SK-N-MC (cell line): Measurements from ENCODE around the gene P2RY6.

ENCODE experiments used
- DNase-seq: peaks from one replicate; pipeline ENCODE4 v3.0.0-alpha.2; 2011; ENCODE audit warnings: low read depth, low spot score
- H3K27ac ChIP-seq: fragments of 200-600 bp; sonication (generic); 2 replicates; pipeline ENCODE4 v1.5.1; 2016; ENCODE audit warnings: mixed run types
- H3K36me3 ChIP-seq: fragments of 200-600 bp; sonication (generic); 2 replicates; pipeline ENCODE4 v1.6.1; 2017; ENCODE audit warnings: antibody characterized with exemption, low read length, mixed read lengths; ENCODE audit not compliant: insufficient read depth
- H3K4me3 ChIP-seq: fragments of 200-600 bp; sonication (generic); 2 replicates; pipeline ENCODE4 v1.5.1; 2016
- H3K9ac ChIP-seq: fragments of 200-600 bp; sonication (generic); 2 replicates; pipeline ENCODE4 v1.8.0; 2017; ENCODE audit warnings: mixed run types, mixed read lengths; ENCODE audit not compliant: insufficient read length
- H3K9me3 ChIP-seq: fragments of 200-600 bp; sonication (generic); 2 replicates; pipeline ENCODE4 v1.6.1; 2017; ENCODE audit warnings: low read depth, mild to moderate bottlenecking, antibody characterized with exemption, low read length, moderate library complexity, mixed read lengths
- EZH2 ChIP-seq: fragments of 200-600 bp; sonication (generic); IDR thresholded peaks from one replicate; pipeline ENCODE4 v1.6.1; 2017; ENCODE audit warnings: antibody characterized with exemption
- FOXP2 ChIP-seq: optimal IDR thresholded peaks from 2 replicates; pipeline ENCODE3; 2011; ENCODE audit warnings: mild to moderate bottlenecking, moderate library complexity; ENCODE audit not compliant: insufficient read depth; ENCODE audit errors: extremely low read length, control extremely low read depth
- POLR2AphosphoS5 ChIP-seq: IDR thresholded peaks from 2 replicates; pipeline ENCODE4 v1.6.1; 2012; ENCODE audit warnings: mild to moderate bottlenecking, low read depth, low read length, borderline replicate concordance

The P2RY6 gene

DNA sequence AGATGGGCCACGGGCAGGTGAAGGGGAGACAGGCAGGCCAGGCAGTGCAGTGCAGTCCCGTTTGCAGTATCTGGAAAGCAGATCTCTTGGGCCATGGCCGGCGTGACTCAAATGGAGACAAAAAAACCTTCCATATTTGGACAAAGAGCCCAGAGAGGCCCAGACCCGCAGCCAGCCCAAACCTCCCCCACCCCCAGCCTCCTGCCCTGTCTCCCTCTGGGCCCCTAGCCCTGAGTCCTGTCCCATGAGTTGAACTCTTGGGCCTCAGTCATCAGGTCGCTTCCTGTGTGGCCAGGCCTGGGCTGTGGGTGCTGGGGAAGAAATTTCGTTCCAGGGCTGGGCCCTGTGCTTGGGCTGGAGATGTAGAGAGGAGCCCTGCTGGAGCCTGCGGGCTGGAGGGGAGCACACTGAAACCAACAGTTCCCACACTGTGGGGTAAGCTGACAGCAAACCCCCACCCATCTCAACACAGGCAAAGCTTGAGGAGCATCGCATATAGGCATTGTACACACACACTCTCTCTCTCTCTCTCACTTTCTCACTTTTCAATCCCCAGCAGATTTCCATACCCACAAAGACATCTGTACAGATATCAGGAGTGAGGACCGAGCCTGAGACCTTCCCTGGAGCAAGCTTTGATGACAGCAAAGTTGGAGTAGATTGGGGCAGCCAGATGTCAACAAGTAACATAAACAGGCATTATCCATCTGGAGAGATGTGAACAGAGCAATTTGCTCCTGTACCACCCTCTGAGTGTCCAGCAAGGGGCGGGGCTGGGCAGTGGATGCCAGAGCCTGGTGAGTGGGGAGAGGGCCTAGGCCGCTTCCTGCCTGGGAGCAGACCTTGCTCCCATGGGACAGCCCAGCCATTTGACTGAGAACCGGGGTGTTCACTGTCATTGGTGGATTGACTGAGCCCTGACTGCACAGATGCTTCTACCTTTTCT lies 53.2 kb downstream of the P2RY6 start:
- H3K36me3 ChIP-seq, result no peaks in the 10 kb centered on the region

DNA sequence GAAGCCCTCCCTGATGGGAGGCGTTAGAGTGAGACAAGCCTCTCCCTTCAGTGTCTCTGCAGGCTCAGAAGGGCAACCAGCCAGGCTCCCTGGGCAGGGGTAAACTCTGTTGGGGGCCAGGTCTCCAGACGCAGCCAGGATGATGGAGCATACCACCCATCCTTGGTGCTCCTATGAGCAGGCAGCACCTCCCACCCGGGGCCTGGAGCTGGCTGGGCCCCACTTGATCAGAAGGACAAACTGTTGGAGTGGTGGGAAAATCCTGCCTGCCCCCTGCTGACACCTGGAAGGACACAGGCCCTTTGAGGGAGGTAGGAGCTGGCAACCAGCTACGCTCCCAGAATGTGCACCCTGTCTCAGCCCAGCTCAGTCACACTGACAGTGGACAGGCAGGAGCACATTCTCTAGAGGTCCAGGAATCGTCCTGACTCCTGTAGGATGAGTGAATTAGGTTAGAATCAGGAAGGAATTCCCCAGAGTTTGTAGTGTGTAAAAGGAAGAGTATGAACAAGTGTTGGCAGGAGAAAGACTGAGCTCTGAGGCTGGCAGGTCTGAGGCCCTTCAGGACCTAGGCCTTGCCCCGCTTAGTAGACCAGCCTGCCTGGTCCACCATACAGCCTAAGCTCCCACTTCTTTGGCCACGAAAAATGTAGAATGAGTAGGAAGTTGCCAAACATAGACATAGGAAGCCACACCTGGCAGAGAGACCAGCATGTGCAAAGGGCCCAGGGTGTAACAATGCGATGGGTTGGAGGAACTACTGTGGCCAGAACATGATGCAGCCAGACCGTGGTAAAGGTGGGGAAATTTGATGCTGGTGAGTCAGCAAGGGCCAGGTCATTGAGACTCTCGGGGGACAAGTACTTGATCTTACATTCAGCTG lies 55.0 kb downstream of the P2RY6 start:
- no peak for DNase-seq
- no peaks in the 10 kb centered on the region for H3K9me3 ChIP-seq
- no peak for TF ChIP-seq FOXP2
- TF ChIP-seq EZH2, result no peak
- no peak for TF ChIP-seq POLR2AphosphoS5
- no peak overlapping the region for H3K9ac ChIP-seq
- no peak overlapping the region for H3K27ac ChIP-seq
- no peak overlapping the region for H3K4me3 ChIP-seq
- no peaks in the 10 kb centered on the region for H3K36me3 ChIP-seq

More for the DNA sequence above, 53.2 kb downstream of the P2RY6 start:
- DNase-seq, result no peak
- Histone ChIP-seq H3K27ac (no peak overlapping the region), H3K4me3 (no peak overlapping the region), H3K9me3 (no peaks in the 10 kb centered on the region), H3K9ac (no peak overlapping the region)
- TF ChIP-seq POLR2AphosphoS5 (no peak), FOXP2 (no peak), EZH2 (no peak)

- no peak overlapping the region for H3K27ac ChIP-seq
- DNase-seq, result no peak
- no peaks in the 10 kb centered on the region for H3K9me3 ChIP-seq
- H3K9ac ChIP-seq, result no peak overlapping the region
- H3K36me3 ChIP-seq, result no peaks in the 10 kb centered on the region
- TF ChIP-seq FOXP2 (no peak), EZH2 (no peak), POLR2AphosphoS5 (no peak)
- no peak overlapping the region for H3K4me3 ChIP-seq
Measured at GRCh38 chr11:73327812-73328364, 55.8 kb downstream of the P2RY6 start.

GRCh38 chr11:73330569-73331093 lies 58.5 kb downstream of the P2RY6 start:
- no peak for DNase-seq
- Histone ChIP-seq H3K36me3 (no peaks in the 10 kb centered on the region), H3K4me3 (no peak overlapping the region), H3K9ac (no peak overlapping the region), H3K27ac (no peak overlapping the region; the same call in 1 of the 2 replicates), H3K9me3 (no peaks in the 10 kb centered on the region)
- TF ChIP-seq FOXP2 (no peak), EZH2 (no peak), POLR2AphosphoS5 (no peak)

- H3K4me3 ChIP-seq, result no peak overlapping the region
- no peak for DNase-seq
- no peaks in the 10 kb centered on the region for H3K9me3 ChIP-seq
- no peaks in the 10 kb centered on the region for H3K36me3 ChIP-seq
- no peak overlapping the region for H3K9ac ChIP-seq
- TF ChIP-seq POLR2AphosphoS5 (no peak), EZH2 (no peak), FOXP2 (no peak)
- no peak overlapping the region for H3K27ac ChIP-seq
Measured at GRCh38 chr11:73331138-73331916, 59.2 kb downstream of the P2RY6 start.

DNA sequence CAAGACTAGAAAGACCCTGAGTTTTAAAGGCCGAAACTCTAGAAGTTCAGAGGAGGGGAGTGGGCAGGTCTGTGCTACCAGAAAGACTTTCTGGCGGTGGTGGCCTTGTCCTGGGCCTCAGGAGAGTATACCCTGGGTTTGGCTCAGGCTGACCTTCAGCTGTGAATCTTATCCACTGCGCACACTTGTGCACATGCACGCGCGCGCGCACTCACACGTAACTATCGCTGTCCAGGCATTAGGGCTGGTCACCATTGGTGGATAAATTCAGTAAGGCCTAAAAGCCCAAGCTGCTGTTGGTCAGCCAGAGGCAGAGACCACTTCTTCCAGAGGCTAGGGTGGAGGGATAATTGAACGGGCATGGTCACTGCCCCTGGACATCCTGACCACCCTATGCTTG lies 61.0 kb downstream of the P2RY6 start:
- DNase-seq, result no peak
- Histone ChIP-seq H3K4me3 (no peak overlapping the region), H3K36me3 (no peaks in the 10 kb centered on the region), H3K27ac (peak overlapping the region; percentile 22; the same call in 1 of the 2 replicates), H3K9ac (no peak overlapping the region), H3K9me3 (no peaks in the 10 kb centered on the region)
- TF ChIP-seq EZH2, result no peak
- no peak for TF ChIP-seq FOXP2
- TF ChIP-seq POLR2AphosphoS5, result no peak

DNA sequence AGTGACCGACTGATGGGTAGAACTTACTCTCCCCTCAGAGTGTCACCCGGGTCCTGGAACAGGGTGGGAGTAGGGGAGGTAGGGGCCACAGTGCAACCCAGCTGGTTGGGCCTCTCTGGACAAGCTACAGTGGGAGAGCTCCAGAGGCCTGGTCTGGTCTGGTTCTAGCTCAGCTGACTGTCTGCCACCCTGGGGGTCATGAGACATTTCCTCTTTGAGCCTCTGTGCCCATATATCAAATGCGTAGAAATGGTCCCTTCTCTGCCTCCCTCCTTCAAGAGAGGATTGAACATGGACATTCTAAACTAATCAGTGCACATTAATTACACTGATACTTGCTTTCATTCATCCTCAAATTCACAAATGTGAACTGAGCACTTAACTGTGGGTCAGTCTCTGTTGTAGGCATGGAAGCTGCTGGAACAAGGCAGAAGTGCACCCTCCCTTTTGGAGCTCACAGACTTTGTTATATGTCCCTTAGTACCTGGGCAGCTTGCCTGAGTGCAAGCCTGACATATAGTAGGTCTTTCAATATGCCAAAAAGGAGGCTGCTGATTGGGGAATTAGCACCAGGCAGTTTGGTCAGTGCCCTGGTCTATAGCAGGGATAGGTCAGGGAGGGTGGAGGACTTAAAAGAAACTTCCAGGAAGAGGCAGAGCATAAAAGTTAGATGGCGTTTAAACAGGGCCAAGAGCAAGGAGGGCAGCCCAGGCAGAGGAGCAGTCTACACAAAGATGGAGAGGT lies 61.7 kb downstream of the P2RY6 start:
- no peak overlapping the region for H3K27ac ChIP-seq
- DNase-seq, result no peak
- no peak overlapping the region for H3K9ac ChIP-seq
- TF ChIP-seq POLR2AphosphoS5, result no peak
- no peak for TF ChIP-seq FOXP2
- TF ChIP-seq EZH2, result no peak
- no peaks in the 10 kb centered on the region for H3K36me3 ChIP-seq
- no peak overlapping the region for H3K4me3 ChIP-seq
- H3K9me3 ChIP-seq, result no peaks in the 10 kb centered on the region
